ACC112 (cell line): ENCODE results near the gene FNDC4.

Experiments used
- H2AFZ ChIP-seq: fragments of 200-600 bp; sonication (generic); one replicate; pipeline ENCODE4 v1.6.0; 2017; ENCODE audit warnings: antibody characterized with exemption, low read length; ENCODE audit not compliant: unreplicated experiment
- H3K27ac ChIP-seq: fragments of 200-600 bp; sonication (generic); 2 replicates; pipeline ENCODE4 v1.5.1; 2014; ENCODE audit warnings: low read depth, mild to moderate bottlenecking, antibody characterized with exemption, low read length, moderate library complexity
- H3K27me3 ChIP-seq: fragments of 200-600 bp; sonication (generic); 2 replicates; pipeline ENCODE4 v1.6.1; 2014; ENCODE audit warnings: mild to moderate bottlenecking, antibody characterized with exemption, low read length, moderate library complexity, mixed read lengths; ENCODE audit not compliant: insufficient read depth
- H3K36me3 ChIP-seq: fragments of 200-600 bp; sonication (generic); 2 replicates; pipeline ENCODE4 v1.6.1; 2016; ENCODE audit warnings: mild to moderate bottlenecking, antibody characterized with exemption, low read length, moderate library complexity, mixed read lengths; ENCODE audit not compliant: insufficient read depth
- H3K4me1 ChIP-seq: fragments of 200-600 bp; sonication (generic); one replicate; pipeline ENCODE4 v1.6.1; 2016; ENCODE audit warnings: low read length, mixed read lengths; ENCODE audit not compliant: insufficient read depth, unreplicated experiment, control insufficient read depth
- H3K4me3 ChIP-seq: fragments of 200-600 bp; sonication (generic); 2 replicates; pipeline ENCODE4 v1.5.1; 2014; ENCODE audit warnings: mild to moderate bottlenecking, low read depth, low read length
- H3K79me2 ChIP-seq: fragments of 200-600 bp; sonication (generic); one replicate; pipeline ENCODE4 v1.6.0; 2016; ENCODE audit warnings: low read length; ENCODE audit not compliant: control insufficient read depth, unreplicated experiment, insufficient read depth

FNDC4 gene

GRCh38 chr2:27494284-27494943 lies 586 bp downstream of the FNDC4 start:
- peak overlapping the region; percentile 96 for H2AFZ ChIP-seq
- H3K79me2 ChIP-seq = no peaks in the 10 kb centered on the region
- peaks cover 19% of the 10 kb centered on the region for H3K4me1 ChIP-seq
- H3K36me3 ChIP-seq = no peaks in the 10 kb centered on the region
- no peak overlapping the region for H3K27ac ChIP-seq
- peak overlapping the region; percentile 91 for H3K4me3 ChIP-seq
- no peaks in the 10 kb centered on the region for H3K27me3 ChIP-seq

GRCh38 chr2:27493948-27494283 lies 1.1 kb downstream of the FNDC4 start:
- Histone ChIP-seq H3K36me3 (no peaks in the 10 kb centered on the region), H2AFZ (peak overlapping the region; percentile 96), H3K27me3 (no peaks in the 10 kb centered on the region), H3K79me2 (no peaks in the 10 kb centered on the region), H3K27ac (no peak overlapping the region), H3K4me3 (peak overlapping the region; percentile 91), H3K4me1 (peaks cover 19% of the 10 kb centered on the region)

GRCh38 chr2:27492557-27492956 lies 2.4 kb downstream of the FNDC4 start:
- Histone ChIP-seq H3K4me3 (no peak overlapping the region), H3K27ac (no peak overlapping the region), H3K4me1 (peaks cover 19% of the 10 kb centered on the region), H3K79me2 (no peaks in the 10 kb centered on the region), H3K27me3 (no peaks in the 10 kb centered on the region), H3K36me3 (no peaks in the 10 kb centered on the region), H2AFZ (no peak overlapping the region)

GRCh38 chr2:27489498-27490397 lies 5.3 kb downstream of the FNDC4 start, which contains the start of gene IFT172:
IFT172 (minus strand) TSS chr2:27489743; CDS start chr2:27489653, 90 bp downstream.
- Histone ChIP-seq H3K27ac (no peak within 1 kb of the TSS; the same call in 1 of the 2 replicates), H3K4me3 (peak within 1 kb of the TSS; percentile 89), H3K4me1 (peaks cover 8% of the 10 kb centered on the region), H2AFZ (peak within 1 kb of the TSS; percentile 91), H3K36me3 (no peaks in the 10 kb centered on the region), H3K27me3 (no peaks in the 10 kb centered on the region), H3K79me2 (no peaks in the 10 kb centered on the region)

GRCh38 chr2:27489118-27489497 lies 5.9 kb downstream of the FNDC4 start:
- H3K27me3 ChIP-seq = no peaks in the 10 kb centered on the region
- peak overlapping the region; percentile 84 for H2AFZ ChIP-seq
- H3K4me3 ChIP-seq = peak overlapping the region; percentile 89
- peaks cover 3% of the 10 kb centered on the region for H3K4me1 ChIP-seq
- H3K79me2 ChIP-seq = no peaks in the 10 kb centered on the region
- H3K36me3 ChIP-seq = no peaks in the 10 kb centered on the region
- H3K27ac ChIP-seq = no peak overlapping the region; the same call in 1 of the 2 replicates

- Histone ChIP-seq H3K4me3 (no peak overlapping the region), H3K36me3 (peaks cover 8% of the 10 kb centered on the region), H2AFZ (no peak overlapping the region), H3K27ac (no peak overlapping the region), H3K27me3 (no peaks in the 10 kb centered on the region), H3K79me2 (no peaks in the 10 kb centered on the region), H3K4me1 (no peaks in the 10 kb centered on the region)
Measured at GRCh38 chr2:27485496-27485895, 9.5 kb downstream of the FNDC4 start.

GRCh38 chr2:27471961-27472360 lies 23.0 kb downstream of the FNDC4 start:
- H3K27me3 ChIP-seq = no peaks in the 10 kb centered on the region
- H3K36me3 ChIP-seq = peaks cover 21% of the 10 kb centered on the region
- no peaks in the 10 kb centered on the region for H3K4me1 ChIP-seq
- no peak overlapping the region for H3K4me3 ChIP-seq
- no peak overlapping the region for H3K27ac ChIP-seq
- H2AFZ ChIP-seq = no peak overlapping the region
- no peaks in the 10 kb centered on the region for H3K79me2 ChIP-seq

GRCh38 chr2:27464443-27464842 lies 30.6 kb downstream of the FNDC4 start:
- Histone ChIP-seq H3K4me1 (no peaks in the 10 kb centered on the region), H3K27me3 (no peaks in the 10 kb centered on the region), H3K4me3 (no peak overlapping the region), H2AFZ (no peak overlapping the region), H3K36me3 (no peaks in the 10 kb centered on the region), H3K79me2 (no peaks in the 10 kb centered on the region), H3K27ac (no peak overlapping the region)

GRCh38 chr2:27461118-27461517 lies 33.9 kb downstream of the FNDC4 start:
- Histone ChIP-seq H3K27me3 (no peaks in the 10 kb centered on the region), H3K36me3 (no peaks in the 10 kb centered on the region; the same call in 1 of the 2 replicates), H3K79me2 (no peaks in the 10 kb centered on the region), H2AFZ (no peak overlapping the region), H3K27ac (no peak overlapping the region), H3K4me1 (no peaks in the 10 kb centered on the region), H3K4me3 (no peak overlapping the region)

GRCh38 chr2:27453968-27454367 lies 41.0 kb downstream of the FNDC4 start:
- Histone ChIP-seq H3K79me2 (no peaks in the 10 kb centered on the region), H2AFZ (no peak overlapping the region), H3K4me3 (no peak overlapping the region), H3K27me3 (no peaks in the 10 kb centered on the region), H3K27ac (no peak overlapping the region), H3K36me3 (peaks cover 7% of the 10 kb centered on the region), H3K4me1 (no peaks in the 10 kb centered on the region)

- Histone ChIP-seq H2AFZ (no peak overlapping the region), H3K4me3 (no peak overlapping the region), H3K27me3 (no peaks in the 10 kb centered on the region), H3K36me3 (peaks cover 8% of the 10 kb centered on the region; the same call in 1 of the 2 replicates), H3K79me2 (no peaks in the 10 kb centered on the region), H3K27ac (no peak overlapping the region), H3K4me1 (no peaks in the 10 kb centered on the region)
Measured at GRCh38 chr2:27451095-27451494, 43.9 kb downstream of the FNDC4 start.
